GM19452 (cell line): ENCODE results near the gene SOX6.

Experiments used
- ATAC-seq: cut with Tn5 transposase; IDR thresholded peaks from one replicate; pipeline ENCODE4 v1.9.1; 2021; ENCODE audit not compliant: unreplicated experiment

SOX6 gene

GRCh38 chr11:16365581-16366228 is 9.4 kb upstream of the SOX6 start:
- no peak for ATAC-seq

GRCh38 chr11:16364254-16364653 is 7.9 kb upstream of the SOX6 start:
- no peak for ATAC-seq

- ATAC-seq: no peak
Measured at GRCh38 chr11:16363706-16364105, 7.4 kb upstream of the SOX6 start.

GRCh38 chr11:16361108-16361865 is 4.9 kb upstream of the SOX6 start:
- ATAC-seq: no peak

GRCh38 chr11:16359369-16359768 is 3.0 kb upstream of the SOX6 start:
- ATAC-seq: no peak

GRCh38 chr11:16358726-16359125 is 2.4 kb upstream of the SOX6 start:
- no peak for ATAC-seq

GRCh38 chr11:16357775-16358174 is 1.4 kb upstream of the SOX6 start:
- no peak for ATAC-seq

- ATAC-seq: no peak
Measured at GRCh38 chr11:16356761-16357393, 531 bp upstream of the SOX6 start.

GRCh38 chr11:16352707-16353106 is 3.6 kb downstream of the SOX6 start:
- no peak for ATAC-seq

- no peak for ATAC-seq
Measured at GRCh38 chr11:16350125-16350524, 6.2 kb downstream of the SOX6 start.

- no peak for ATAC-seq
Measured at GRCh38 chr11:16347928-16348685, 8.2 kb downstream of the SOX6 start.

GRCh38 chr11:16346975-16347374 is 9.4 kb downstream of the SOX6 start:
- no peak for ATAC-seq

GRCh38 chr11:16341853-16342252 is 14.5 kb downstream of the SOX6 start:
- ATAC-seq: no peak

GRCh38 chr11:16338393-16338792 is 18.0 kb downstream of the SOX6 start:
- ATAC-seq: no peak

- no peak for ATAC-seq
Measured at GRCh38 chr11:16337421-16338213, 18.7 kb downstream of the SOX6 start.

- ATAC-seq: no peak
Measured at GRCh38 chr11:16336721-16337120, 19.6 kb downstream of the SOX6 start.

GRCh38 chr11:16336204-16336603 is 20.1 kb downstream of the SOX6 start:
- ATAC-seq: no peak

- no peak for ATAC-seq
Measured at GRCh38 chr11:16335236-16335962, 20.9 kb downstream of the SOX6 start.

GRCh38 chr11:16326679-16327297 is 29.6 kb downstream of the SOX6 start:
- no peak for ATAC-seq

GRCh38 chr11:16322190-16322589 is 34.2 kb downstream of the SOX6 start:
- no peak for ATAC-seq
